GM12891 (cell line): ENCODE measurements around the gene ISG15.
"Not testable (repeated sequence)": the region's sequence is repeated elsewhere in the genome, so short reads cannot be mapped to it uniquely, and the experiment has no call there.

Experiments used
- DNase-seq: peaks from one replicate; pipeline ENCODE4 v3.0.0; 2011; ENCODE audit warnings: low spot score; ENCODE audit not compliant: insufficient read length
- FAIRE-seq: peaks from 2 replicates; lab custom pipeline; 2011; peaks lifted over from hg19 to GRCh38; lab: Jason Lieb, UNC
- PAX5 ChIP-seq: IDR thresholded peaks from 2 replicates; pipeline ENCODE4 v1.6.1; 2011; ENCODE audit warnings: low read length, moderate library complexity, mild to moderate bottlenecking; ENCODE audit not compliant: insufficient read depth, severe bottlenecking
- POLR2A ChIP-seq: IDR thresholded peaks from 2 replicates; pipeline ENCODE4 v1.6.1; 2011; ENCODE audit warnings: low read depth, low read length, control low read depth
- POLR2AphosphoS5 ChIP-seq: IDR thresholded peaks from 2 replicates; pipeline ENCODE4 v1.6.1; 2011; ENCODE audit warnings: low read depth, low read length, control low read depth
- POU2F2 ChIP-seq: IDR thresholded peaks from 2 replicates; pipeline ENCODE4 v1.6.1; 2011; ENCODE audit warnings: low read depth, mild to moderate bottlenecking, control low read depth, low read length, moderate library complexity
- SPI1 ChIP-seq: IDR thresholded peaks from 2 replicates; pipeline ENCODE4 v1.6.1; 2011; ENCODE audit warnings: low read depth, low read length, control low read depth
- TAF1 ChIP-seq: IDR thresholded peaks from 2 replicates; pipeline ENCODE4 v1.6.1; 2011; ENCODE audit warnings: low read depth, low read length, control low read depth

Gene ISG15

GRCh38 chr1:1054099-1054700 lies 40.9 kb downstream of the ISG15 start:
- TF ChIP-seq POLR2A: no peak
- TF ChIP-seq POLR2AphosphoS5: no peak
- TF ChIP-seq SPI1: no peak
- TF ChIP-seq POU2F2: no peak
- no peak for TF ChIP-seq TAF1
- no peak for TF ChIP-seq PAX5
- FAIRE-seq: no peak

GRCh38 chr1:1054971-1055370 lies 41.7 kb downstream of the ISG15 start:
- DNase-seq (no peak), FAIRE-seq (no peak)
- no peak for TF ChIP-seq POU2F2
- TF ChIP-seq POLR2A: no peak
- no peak for TF ChIP-seq PAX5
- no peak for TF ChIP-seq POLR2AphosphoS5
- TF ChIP-seq SPI1: no peak
- TF ChIP-seq TAF1: no peak

More at GRCh38 chr1:1054099-1054700, 40.9 kb downstream of the ISG15 start:
- DNase-seq: no peak

GRCh38 chr1:1055841-1056736 lies 42.8 kb downstream of the ISG15 start:
- DNase-seq (no peak), FAIRE-seq (no peak)
- no peak for TF ChIP-seq PAX5
- no peak for TF ChIP-seq TAF1
- TF ChIP-seq POLR2AphosphoS5: no peak
- no peak for TF ChIP-seq SPI1
- TF ChIP-seq POLR2A: no peak
- TF ChIP-seq POU2F2: no peak

- TF ChIP-seq PAX5: peak; percentile 31
- not testable (repeated sequence) for FAIRE-seq, DNase-seq
Observed at GRCh38 chr1:1057769-1058087, 44.4 kb downstream of the ISG15 start.

GRCh38 chr1:1058088-1058905 lies 45.0 kb downstream of the ISG15 start:
- TF ChIP-seq PAX5 (no peak), POLR2AphosphoS5 (no peak), POU2F2 (no peak), SPI1 (no peak), POLR2A (no peak), TAF1 (no peak)
- FAIRE-seq (no peak), DNase-seq (no peak)

- FAIRE-seq: peak; percentile 64
- no peak for DNase-seq
- TF ChIP-seq POLR2A (no peak), SPI1 (no peak), POLR2AphosphoS5 (no peak), TAF1 (no peak), POU2F2 (no peak), PAX5 (no peak)
Observed at GRCh38 chr1:1058921-1059493, 45.7 kb downstream of the ISG15 start.

GRCh38 chr1:1059494-1060280 lies 46.4 kb downstream of the ISG15 start:
- FAIRE-seq (peak; percentile 83), DNase-seq (peak; percentile 100)
- TF ChIP-seq POU2F2 (no peak), PAX5 (peak; percentile 31)

- DNase-seq: no peak
- FAIRE-seq: no peak
- TF ChIP-seq TAF1 (no peak), POU2F2 (no peak), POLR2A (no peak), PAX5 (no peak), SPI1 (no peak), POLR2AphosphoS5 (no peak)
Observed at GRCh38 chr1:1060281-1061000, 47.1 kb downstream of the ISG15 start.

- DNase-seq (no peak), FAIRE-seq (no peak)
- TF ChIP-seq POLR2AphosphoS5 (no peak), TAF1 (no peak), POLR2A (no peak), PAX5 (no peak), POU2F2 (no peak), SPI1 (no peak)
Observed at GRCh38 chr1:1061682-1062345, 48.5 kb downstream of the ISG15 start.
